ENCODE results near the gene LAT.
"Not testable (repeated sequence)": the region's sequence is repeated elsewhere in the genome, so short reads cannot be mapped to it uniquely, and the experiment has no call there.

DNA sequence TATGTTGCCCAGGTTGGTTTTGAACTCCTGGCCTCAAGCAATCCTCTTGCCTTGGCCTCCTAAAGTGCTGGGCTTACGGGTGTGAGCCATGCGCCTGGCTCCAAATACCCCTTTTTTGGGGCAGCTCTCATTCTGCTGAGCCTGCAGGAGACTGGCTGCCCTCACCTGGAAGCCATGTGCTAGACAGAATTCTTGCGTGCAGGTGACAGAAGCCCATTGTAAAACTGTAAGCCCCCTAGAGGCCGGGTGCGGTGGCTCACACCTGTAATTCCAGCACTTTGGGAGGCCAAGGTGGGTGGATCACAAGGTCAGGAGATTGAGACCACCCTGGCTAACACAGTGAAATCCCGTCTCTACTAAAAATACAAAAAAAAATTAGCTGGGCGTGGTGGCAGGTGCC, 4.5 kb upstream of the LAT start:
- TF ChIP-seq EZH2 (conservative IDR thresholded peaks at IDR 0.05; ENCODE audit: low read depth, low read length) = not testable (repeated sequence)
- TF ChIP-seq, protein P1, sequence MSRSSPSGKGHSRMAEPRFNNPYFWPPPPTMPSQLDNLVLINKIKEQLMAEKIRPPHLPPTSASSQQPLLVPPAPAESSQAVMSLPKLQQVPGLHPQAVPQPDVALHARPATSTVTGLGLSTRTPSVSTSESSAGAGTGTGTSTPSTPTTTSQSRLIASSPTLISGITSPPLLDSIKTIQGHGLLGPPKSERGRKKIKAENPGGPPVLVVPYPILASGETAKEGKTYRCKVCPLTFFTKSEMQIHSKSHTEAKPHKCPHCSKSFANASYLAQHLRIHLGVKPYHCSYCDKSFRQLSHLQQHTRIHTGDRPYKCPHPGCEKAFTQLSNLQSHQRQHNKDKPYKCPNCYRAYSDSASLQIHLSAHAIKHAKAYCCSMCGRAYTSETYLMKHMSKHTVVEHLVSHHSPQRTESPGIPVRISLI (CRISPR knock-in tag; IDR thresholded peaks at IDR 0.05; ENCODE audit: borderline replicate concordance) = not testable (repeated sequence)

Data from HepG2 (cell line).